Left ventricle myocardium inferior (tissue), 1 donor: Measurements from ENCODE around the gene RIMKLA. TPM values are rescaled to one million over a fixed set of nuclear protein-coding genes. Genes with fewer than 3 reads are reported as not detected.

Source experiments
- DNase-seq: peaks from one replicate; pipeline ENCODE4 v3.0.0-alpha.2; 2020
- H3K27ac ChIP-seq: fragments of 200-600 bp; replicated peaks from 2 replicates; pipeline ENCODE4 v1.8.0; 2021
- H3K27me3 ChIP-seq: fragments of 200-600 bp; 2 replicates; pipeline ENCODE4 v1.8.0; 2021; ENCODE audit warnings: low read depth
- H3K36me3 ChIP-seq: fragments of 200-600 bp; 2 replicates; pipeline ENCODE4 v1.8.0; 2021
- H3K4me1 ChIP-seq: fragments of 200-600 bp; 2 replicates; pipeline ENCODE4 v1.8.0; 2021
- H3K4me3 ChIP-seq: fragments of 200-600 bp; 2 replicates; pipeline ENCODE4 v1.8.0; 2021; ENCODE audit warnings: mild to moderate bottlenecking, moderate library complexity
- H3K9me3 ChIP-seq: fragments of 200-600 bp; replicated peaks from 2 replicates; pipeline ENCODE4 v1.8.0; 2021
- intact Hi-C: fragments of 100-400 bp; cut with micrococcal nuclease; formaldehyde crosslinking; loops from one replicate; pipeline ENCODE4 v1.11.0; 2022
- total RNA-seq: library from RNA; stranded (reverse); fragmentation: NEBNext Ultra II Directional; extraction: Animal tissue kit (Norgen Biotek cat#: 25700); gene quantifications from one replicate; pipeline ENCODE4 v1.2.1, GENCODE V29; 2021
- TF ChIP-seq, protein P1 (sequence below): fragments of 200-600 bp; IDR thresholded peaks from 2 replicates; pipeline ENCODE4 v1.8.0; 2021; ENCODE audit warnings: antibody characterized with exemption, mild to moderate bottlenecking, borderline replicate concordance
- donor health status: DM: no; HTN: yes; CAD: no; lungs with severe emphysema.

RIMKLA gene
- total RNA-seq, 1 donor from 2014 or later = 10.2 TPM

DNA sequence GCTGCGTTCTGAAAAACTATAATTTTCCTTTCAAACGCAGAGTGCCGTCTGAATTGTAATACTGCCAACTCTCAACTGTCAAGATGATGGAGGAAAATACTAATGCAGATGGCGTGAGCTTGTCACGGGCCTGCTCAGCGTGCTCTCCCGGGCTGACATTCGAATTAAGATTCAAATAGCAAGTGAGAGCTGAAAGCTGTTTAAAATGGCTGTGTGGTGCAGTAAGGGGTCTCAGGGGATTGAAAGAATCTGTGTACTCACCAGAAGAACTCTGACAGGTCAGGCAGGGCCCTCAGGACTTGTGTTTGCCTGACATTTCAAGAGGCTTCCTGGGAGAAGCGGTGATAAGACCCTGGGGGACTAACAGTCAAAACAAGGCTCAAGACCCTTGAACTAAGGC is 42.1 kb downstream of the RIMKLA start:
- Histone ChIP-seq H3K27me3 (no peaks in the 10 kb centered on the region), H3K4me3 (no peak overlapping the region), H3K27ac (no peak overlapping the region), H3K9me3 (no peaks in the 10 kb centered on the region), H3K4me1 (peaks cover 37% of the 10 kb centered on the region), H3K36me3 (no peaks in the 10 kb centered on the region)
- TF ChIP-seq, protein P1, sequence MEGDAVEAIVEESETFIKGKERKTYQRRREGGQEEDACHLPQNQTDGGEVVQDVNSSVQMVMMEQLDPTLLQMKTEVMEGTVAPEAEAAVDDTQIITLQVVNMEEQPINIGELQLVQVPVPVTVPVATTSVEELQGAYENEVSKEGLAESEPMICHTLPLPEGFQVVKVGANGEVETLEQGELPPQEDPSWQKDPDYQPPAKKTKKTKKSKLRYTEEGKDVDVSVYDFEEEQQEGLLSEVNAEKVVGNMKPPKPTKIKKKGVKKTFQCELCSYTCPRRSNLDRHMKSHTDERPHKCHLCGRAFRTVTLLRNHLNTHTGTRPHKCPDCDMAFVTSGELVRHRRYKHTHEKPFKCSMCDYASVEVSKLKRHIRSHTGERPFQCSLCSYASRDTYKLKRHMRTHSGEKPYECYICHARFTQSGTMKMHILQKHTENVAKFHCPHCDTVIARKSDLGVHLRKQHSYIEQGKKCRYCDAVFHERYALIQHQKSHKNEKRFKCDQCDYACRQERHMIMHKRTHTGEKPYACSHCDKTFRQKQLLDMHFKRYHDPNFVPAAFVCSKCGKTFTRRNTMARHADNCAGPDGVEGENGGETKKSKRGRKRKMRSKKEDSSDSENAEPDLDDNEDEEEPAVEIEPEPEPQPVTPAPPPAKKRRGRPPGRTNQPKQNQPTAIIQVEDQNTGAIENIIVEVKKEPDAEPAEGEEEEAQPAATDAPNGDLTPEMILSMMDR = no peak
- intact Hi-C loops = no loop called here
- no peak for DNase-seq

DNA sequence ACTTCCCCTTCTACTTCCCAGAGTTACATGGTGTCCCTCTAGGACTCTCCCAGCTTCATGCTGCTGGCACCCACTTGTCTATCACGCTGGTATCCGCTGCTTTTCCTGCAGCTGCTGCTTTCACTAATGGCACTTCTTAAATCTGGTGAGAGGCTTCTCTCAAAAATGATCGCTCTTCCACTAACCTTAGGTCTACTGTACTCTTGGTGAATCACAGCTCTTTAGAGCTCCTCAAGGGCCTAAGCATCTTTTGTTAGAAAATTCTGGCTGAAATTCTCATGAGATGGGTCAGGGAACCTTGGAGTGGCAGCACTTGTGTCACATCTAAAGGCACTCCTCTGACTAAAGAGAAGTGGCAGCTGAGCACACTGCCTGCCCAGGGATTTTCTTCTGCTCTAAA is 43.1 kb downstream of the RIMKLA start:
- peaks cover 35% of the 10 kb centered on the region for H3K4me1 ChIP-seq
- H3K36me3 ChIP-seq = no peaks in the 10 kb centered on the region
- no peak overlapping the region for H3K4me3 ChIP-seq
- TF ChIP-seq, protein P1 = no peak
- no peaks in the 10 kb centered on the region for H3K9me3 ChIP-seq
- no peak overlapping the region for H3K27ac ChIP-seq
- intact Hi-C loops = no loop called here
- no peaks in the 10 kb centered on the region for H3K27me3 ChIP-seq
- DNase-seq = no peak

DNA sequence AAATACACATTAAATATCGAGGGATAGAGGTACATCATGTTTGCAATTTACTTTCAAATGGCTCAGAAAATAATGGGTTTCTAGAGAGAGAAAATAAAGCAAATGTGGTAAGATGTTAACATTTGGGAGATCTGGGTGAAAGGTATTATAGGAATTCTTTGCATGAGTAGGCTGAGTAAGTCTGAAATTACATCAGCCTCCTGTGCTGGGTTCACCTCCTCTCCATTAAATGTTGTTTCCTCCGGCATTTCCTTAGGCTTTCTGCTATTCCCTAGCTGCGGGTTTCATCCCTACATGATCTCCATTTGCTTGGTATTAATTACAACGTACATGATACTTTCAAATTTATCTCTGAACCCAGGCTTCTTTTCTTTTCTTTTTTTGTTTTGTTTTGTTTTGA is 43.6 kb downstream of the RIMKLA start:
- Histone ChIP-seq H3K4me3 (no peak overlapping the region), H3K27me3 (no peaks in the 10 kb centered on the region), H3K9me3 (no peaks in the 10 kb centered on the region), H3K4me1 (peaks cover 33% of the 10 kb centered on the region), H3K27ac (no peak overlapping the region), H3K36me3 (no peaks in the 10 kb centered on the region)
- DNase-seq = no peak
- intact Hi-C loops = no loop called here
- TF ChIP-seq, protein P1 = no peak

DNA sequence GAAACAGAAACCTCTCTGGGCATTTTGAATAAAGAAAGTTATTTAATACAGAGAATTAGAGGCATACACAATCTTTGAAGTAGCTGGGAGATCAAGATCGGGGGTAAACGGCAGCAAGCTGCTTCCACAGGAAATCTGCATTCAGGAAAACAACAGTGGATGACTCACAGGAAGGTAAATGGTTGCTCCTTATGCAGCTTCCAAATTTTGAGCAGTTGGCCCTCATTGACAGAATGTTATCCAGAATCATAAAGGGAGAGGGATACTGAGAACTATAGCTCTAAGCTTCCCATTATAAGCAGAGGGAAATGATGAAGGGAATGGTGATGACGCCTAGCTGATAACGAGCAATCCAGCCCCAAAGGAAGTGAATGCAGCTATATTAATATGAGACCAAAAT is 46.6 kb downstream of the RIMKLA start:
- DNase-seq = no peak
- peaks cover 3% of the 10 kb centered on the region for H3K4me1 ChIP-seq
- intact Hi-C loops = no loop called here
- no peaks in the 10 kb centered on the region for H3K27me3 ChIP-seq
- H3K36me3 ChIP-seq = no peaks in the 10 kb centered on the region
- TF ChIP-seq, protein P1 = no peak
- no peaks in the 10 kb centered on the region for H3K9me3 ChIP-seq
- H3K27ac ChIP-seq = no peak overlapping the region
- H3K4me3 ChIP-seq = no peak overlapping the region

DNA sequence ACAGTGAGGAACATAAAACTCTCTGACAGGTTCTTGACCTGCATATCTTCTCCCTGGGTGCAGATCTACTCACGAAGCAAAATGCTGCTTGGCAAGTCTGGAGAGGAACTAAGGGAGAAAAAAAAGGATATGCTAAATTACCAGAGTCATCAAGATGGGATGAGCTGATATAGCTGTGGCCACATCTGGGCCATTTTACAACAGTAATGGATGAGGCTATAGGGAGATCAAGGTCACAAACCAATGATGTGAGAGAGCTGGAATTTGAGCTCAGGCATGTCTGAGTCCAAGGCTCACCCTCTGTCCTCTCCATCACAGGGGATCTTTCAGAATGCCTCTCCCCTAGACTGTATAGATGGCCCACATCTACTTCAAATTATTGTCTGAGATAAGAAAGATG is 49.0 kb downstream of the RIMKLA start:
- TF ChIP-seq, protein P1 = no peak
- intact Hi-C loops = no loop called here
- Histone ChIP-seq H3K27me3 (no peaks in the 10 kb centered on the region), H3K4me3 (no peak overlapping the region), H3K36me3 (no peaks in the 10 kb centered on the region), H3K4me1 (peaks cover 10% of the 10 kb centered on the region), H3K9me3 (no peaks in the 10 kb centered on the region), H3K27ac (no peak overlapping the region)
- DNase-seq = no peak
